Measurements from ENCODE around the gene METTL16. TPM values are rescaled to one million over a fixed set of nuclear protein-coding genes. Genes with fewer than 3 reads are reported as not detected.

METTL16 gene
- total and polyA plus RNA-seq, 9 of the 15 experiments (the other 6 are each of a cell fraction or from before 2014, with no cell fraction given) = 12.1 to 30.5 (median 19.8) TPM

GRCh38 chr17:2393174-2393953, 118.3 kb downstream of the METTL16 start (continued):
- TF ChIP-seq FIP1L1 (IDR thresholded peaks at IDR 0.05; ENCODE audit: low read depth, low read length, poor library complexity, severe bottlenecking) (peak; percentile 53), TCF3 (CRISPR knock-in tag; IDR thresholded peaks at IDR 0.05) (no peak), BRD4 (IDR thresholded peaks at IDR 0.05) (peak; percentile 68; the same call in 1 of the 2 replicates), NR2C2 (CRISPR knock-in tag; IDR thresholded peaks at IDR 0.05) (no peak), NR2C2 (tag; IDR thresholded peaks at IDR 0.05) (peak; percentile 81), ATF1 (CRISPR knock-in tag; IDR thresholded peaks at IDR 0.05) (peak; percentile 30; the same call in 1 of the 2 replicates), ATF1 (tag; IDR thresholded peaks at IDR 0.05) (peak; percentile 80), ZNF3 (CRISPR knock-in tag; IDR thresholded peaks at IDR 0.05) (no peak), ETV1 (tag; conservative IDR thresholded peaks at IDR 0.05; ENCODE audit: low read depth) (0 out of 2 replicates have a peak, but pooled peaks have one; percentile 13), SIN3A (IDR thresholded peaks at IDR 0.05; ENCODE audit: borderline replicate concordance in 2 of 2, control insufficient read depth in 1 of 2, low read depth in 2 of 2, low read length in 2 of 2) (peak; percentile 43 to 56; a peak in 2 of 4 replicates)

All from K562 (cell line).